ENCODE data around the gene SLCO4A1. TPM values are rescaled to one million over a fixed set of nuclear protein-coding genes. Genes with fewer than 3 reads are reported as not detected.
A peak's percentile ranks its signal among the peaks of the same experiment; 100 is the strongest.

The SLCO4A1 gene
- total and polyA plus RNA-seq, 9 of the 15 experiments (the other 6 are each of a cell fraction or from before 2014, with no cell fraction given), result 1.6 to 21.9 (median 12.8) TPM

DNA sequence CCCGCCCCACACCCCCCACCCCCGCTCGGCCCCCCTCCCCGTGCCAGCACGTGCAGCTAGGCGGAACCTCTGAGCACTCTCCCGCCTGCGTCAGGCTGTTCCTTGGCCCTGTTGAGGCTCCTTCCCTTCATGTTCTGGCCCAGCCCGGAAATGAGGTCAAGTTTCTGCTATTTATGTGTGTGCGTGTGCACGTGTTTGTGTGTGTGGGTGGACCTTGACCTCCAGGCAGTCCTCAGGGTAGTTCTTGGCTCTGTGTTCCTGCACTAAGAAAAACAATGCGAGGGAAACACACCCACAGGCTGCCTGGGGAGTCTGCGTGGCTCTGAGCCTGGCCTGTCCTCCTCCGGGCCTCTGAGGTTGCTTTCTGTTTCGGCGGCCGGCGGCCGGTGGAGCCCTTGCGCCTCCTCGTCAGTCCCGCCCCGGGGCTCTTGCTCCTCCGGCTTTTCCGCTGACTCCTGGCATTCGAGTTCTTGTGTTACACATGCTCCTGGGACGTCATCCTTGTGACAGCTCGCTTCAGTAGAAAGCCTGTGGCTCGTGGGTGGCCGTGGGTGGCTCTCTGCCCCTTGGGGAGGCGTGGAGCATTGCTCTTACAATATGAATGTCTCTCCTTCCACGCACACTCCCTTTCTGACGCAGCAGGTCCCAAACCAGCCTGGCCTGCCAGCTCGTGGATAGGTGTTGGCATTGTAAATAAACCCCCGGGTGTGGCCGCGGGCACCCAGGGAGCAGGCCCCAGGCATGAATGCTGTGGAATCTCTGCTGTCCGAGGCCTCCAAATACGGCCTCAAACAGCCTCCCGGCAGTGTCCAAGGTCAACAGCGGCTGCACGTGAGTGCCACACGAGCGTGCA lies 10.0 kb downstream of the SLCO4A1 start (continued):
- no peak for TF ChIP-seq NONO (IDR thresholded peaks at IDR 0.05; ENCODE audit: low read depth in 2 of 2, low read length in 1 of 2)
- TF ChIP-seq ZNF311 (CRISPR knock-in tag; IDR thresholded peaks at IDR 0.05), result no peak
- TF ChIP-seq, protein P1, sequence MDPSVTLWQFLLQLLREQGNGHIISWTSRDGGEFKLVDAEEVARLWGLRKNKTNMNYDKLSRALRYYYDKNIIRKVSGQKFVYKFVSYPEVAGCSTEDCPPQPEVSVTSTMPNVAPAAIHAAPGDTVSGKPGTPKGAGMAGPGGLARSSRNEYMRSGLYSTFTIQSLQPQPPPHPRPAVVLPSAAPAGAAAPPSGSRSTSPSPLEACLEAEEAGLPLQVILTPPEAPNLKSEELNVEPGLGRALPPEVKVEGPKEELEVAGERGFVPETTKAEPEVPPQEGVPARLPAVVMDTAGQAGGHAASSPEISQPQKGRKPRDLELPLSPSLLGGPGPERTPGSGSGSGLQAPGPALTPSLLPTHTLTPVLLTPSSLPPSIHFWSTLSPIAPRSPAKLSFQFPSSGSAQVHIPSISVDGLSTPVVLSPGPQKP (CRISPR knock-in tag; IDR thresholded peaks at IDR 0.05), result no peak
- no peak for TF ChIP-seq MCM2 (IDR thresholded peaks at IDR 0.05; ENCODE audit: low read depth)
- no peak for TF ChIP-seq OTX1 (CRISPR knock-in tag; IDR thresholded peaks at IDR 0.05)
- no peak for TF ChIP-seq CCAR2 (IDR thresholded peaks at IDR 0.05; ENCODE audit: low read depth, low read length)
- no peak for TF ChIP-seq U2AF2 (optimal IDR thresholded peaks at IDR 0.05; ENCODE audit: low read depth, low read length)
- TF ChIP-seq, protein P2, sequence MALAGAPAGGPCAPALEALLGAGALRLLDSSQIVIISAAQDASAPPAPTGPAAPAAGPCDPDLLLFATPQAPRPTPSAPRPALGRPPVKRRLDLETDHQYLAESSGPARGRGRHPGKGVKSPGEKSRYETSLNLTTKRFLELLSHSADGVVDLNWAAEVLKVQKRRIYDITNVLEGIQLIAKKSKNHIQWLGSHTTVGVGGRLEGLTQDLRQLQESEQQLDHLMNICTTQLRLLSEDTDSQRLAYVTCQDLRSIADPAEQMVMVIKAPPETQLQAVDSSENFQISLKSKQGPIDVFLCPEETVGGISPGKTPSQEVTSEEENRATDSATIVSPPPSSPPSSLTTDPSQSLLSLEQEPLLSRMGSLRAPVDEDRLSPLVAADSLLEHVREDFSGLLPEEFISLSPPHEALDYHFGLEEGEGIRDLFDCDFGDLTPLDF (CRISPR knock-in tag; IDR thresholded peaks at IDR 0.05), result no peak
- 0 out of 2 replicates have a peak, but pooled peaks have one; percentile 21 for TF ChIP-seq DPF2 (IDR thresholded peaks at IDR 0.05)
- TF ChIP-seq ZNF586 (CRISPR knock-in tag; conservative IDR thresholded peaks at IDR 0.05), result no peak
- TF ChIP-seq, protein P3, sequence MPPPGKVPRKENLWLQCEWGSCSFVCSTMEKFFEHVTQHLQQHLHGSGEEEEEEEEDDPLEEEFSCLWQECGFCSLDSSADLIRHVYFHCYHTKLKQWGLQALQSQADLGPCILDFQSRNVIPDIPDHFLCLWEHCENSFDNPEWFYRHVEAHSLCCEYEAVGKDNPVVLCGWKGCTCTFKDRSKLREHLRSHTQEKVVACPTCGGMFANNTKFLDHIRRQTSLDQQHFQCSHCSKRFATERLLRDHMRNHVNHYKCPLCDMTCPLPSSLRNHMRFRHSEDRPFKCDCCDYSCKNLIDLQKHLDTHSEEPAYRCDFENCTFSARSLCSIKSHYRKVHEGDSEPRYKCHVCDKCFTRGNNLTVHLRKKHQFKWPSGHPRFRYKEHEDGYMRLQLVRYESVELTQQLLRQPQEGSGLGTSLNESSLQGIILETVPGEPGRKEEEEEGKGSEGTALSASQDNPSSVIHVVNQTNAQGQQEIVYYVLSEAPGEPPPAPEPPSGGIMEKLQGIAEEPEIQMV (tag; conservative IDR thresholded peaks at IDR 0.05; ENCODE audit: low read depth), result no peak
- peak; percentile 62; the same call in 1 of the 2 replicates for TF ChIP-seq JUND (IDR thresholded peaks at IDR 0.05; ENCODE audit: borderline replicate concordance, low read depth, low read length)
- peak; percentile 39; the same call in 1 of the 3 replicates for TF ChIP-seq JUND (tag; IDR thresholded peaks at IDR 0.05; ENCODE audit: borderline replicate concordance, low read depth, low read length)
- no peak for TF ChIP-seq MTF1 (CRISPR knock-in tag; IDR thresholded peaks at IDR 0.05; ENCODE audit: borderline replicate concordance)
- TF ChIP-seq FOXK2 (conservative IDR thresholded peaks at IDR 0.05 in 1 of 2, IDR thresholded peaks at IDR 0.05 in 1 of 2; ENCODE audit: low read depth in 2 of 2), result peak; percentile 80 to 88
- no peak for TF ChIP-seq RCOR1 (IDR thresholded peaks at IDR 0.05; ENCODE audit: borderline replicate concordance in 1 of 2, low read depth in 2 of 2, low read length in 2 of 2)
- TF ChIP-seq, protein P4, sequence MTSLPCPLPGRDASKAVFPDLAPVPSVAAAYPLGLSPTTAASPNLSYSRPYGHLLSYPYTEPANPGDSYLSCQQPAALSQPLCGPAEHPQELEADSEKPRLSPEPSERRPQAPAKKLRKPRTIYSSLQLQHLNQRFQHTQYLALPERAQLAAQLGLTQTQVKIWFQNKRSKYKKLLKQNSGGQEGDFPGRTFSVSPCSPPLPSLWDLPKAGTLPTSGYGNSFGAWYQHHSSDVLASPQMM (CRISPR knock-in tag; IDR thresholded peaks at IDR 0.05), result no peak
- peak; percentile 35; the same call in 1 of the 2 replicates for TF ChIP-seq SMAD4 (CRISPR knock-in tag; conservative IDR thresholded peaks at IDR 0.05)
- no peak for TF ChIP-seq ZNF134 (CRISPR knock-in tag; conservative IDR thresholded peaks at IDR 0.05)
- no peak for TF ChIP-seq ZNF717 (CRISPR knock-in tag; IDR thresholded peaks at IDR 0.05)
- 0 out of 4 replicates have a peak, but pooled peaks of 1 of the 2 experiments have one; percentile 40 for TF ChIP-seq MAZ (CRISPR knock-in tag; conservative IDR thresholded peaks at IDR 0.05 in 1 of 2, IDR thresholded peaks at IDR 0.05 in 1 of 2)
- TF ChIP-seq POLR2AphosphoS5 (IDR thresholded peaks at IDR 0.05; ENCODE audit: control insufficient read depth, insufficient read depth, low read depth, low read length), result no peak
- TF ChIP-seq ZFP1 (CRISPR knock-in tag; IDR thresholded peaks at IDR 0.05), result no peak
- TF ChIP-seq XRCC5 (IDR thresholded peaks at IDR 0.05; ENCODE audit: low read depth, low read length), result no peak

All from K562 (cell line).